D721Med (cell line): ENCODE data around the gene TRIL.

Source experiments
- DNase-seq: peaks from one replicate; pipeline ENCODE4 v3.0.0; 2011; ENCODE audit warnings: low spot score; ENCODE audit not compliant: insufficient read length
- FAIRE-seq: peaks from 2 replicates; lab custom pipeline; 2011; peaks lifted over from hg19 to GRCh38; lab: Jason Lieb, UNC
- TF ChIP-seq, protein P1 (sequence below): IDR thresholded peaks from 2 replicates; pipeline ENCODE4 v1.5.1; 2012; ENCODE audit warnings: mild to moderate bottlenecking, control low read depth; ENCODE audit not compliant: insufficient read depth; ENCODE audit errors: missing control alignments

The TRIL gene

DNA sequence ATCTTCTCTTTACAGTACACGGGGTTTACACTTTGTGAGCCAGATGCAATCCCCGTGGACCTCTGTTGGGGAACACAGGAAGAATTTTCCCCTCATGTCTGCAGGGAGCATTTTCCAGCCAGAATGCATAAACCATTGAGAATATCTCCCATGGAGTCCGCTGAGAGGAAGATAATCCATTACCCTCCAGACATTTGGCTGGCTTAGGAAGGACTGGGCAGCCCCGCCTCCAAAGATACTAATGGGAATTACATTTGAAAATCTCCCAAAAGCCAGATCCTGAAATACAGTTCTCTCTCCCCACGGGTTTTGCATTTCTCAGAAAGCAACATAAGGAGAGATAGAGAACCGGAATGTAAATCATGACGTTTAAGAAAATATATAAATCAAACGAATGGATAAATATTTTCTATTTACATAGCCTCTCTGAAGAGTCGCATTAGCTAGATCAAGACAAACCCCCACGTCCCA, 53.5 kb downstream of the TRIL start:
- DNase-seq (no peak), FAIRE-seq (no peak)
- TF ChIP-seq, protein P1, sequence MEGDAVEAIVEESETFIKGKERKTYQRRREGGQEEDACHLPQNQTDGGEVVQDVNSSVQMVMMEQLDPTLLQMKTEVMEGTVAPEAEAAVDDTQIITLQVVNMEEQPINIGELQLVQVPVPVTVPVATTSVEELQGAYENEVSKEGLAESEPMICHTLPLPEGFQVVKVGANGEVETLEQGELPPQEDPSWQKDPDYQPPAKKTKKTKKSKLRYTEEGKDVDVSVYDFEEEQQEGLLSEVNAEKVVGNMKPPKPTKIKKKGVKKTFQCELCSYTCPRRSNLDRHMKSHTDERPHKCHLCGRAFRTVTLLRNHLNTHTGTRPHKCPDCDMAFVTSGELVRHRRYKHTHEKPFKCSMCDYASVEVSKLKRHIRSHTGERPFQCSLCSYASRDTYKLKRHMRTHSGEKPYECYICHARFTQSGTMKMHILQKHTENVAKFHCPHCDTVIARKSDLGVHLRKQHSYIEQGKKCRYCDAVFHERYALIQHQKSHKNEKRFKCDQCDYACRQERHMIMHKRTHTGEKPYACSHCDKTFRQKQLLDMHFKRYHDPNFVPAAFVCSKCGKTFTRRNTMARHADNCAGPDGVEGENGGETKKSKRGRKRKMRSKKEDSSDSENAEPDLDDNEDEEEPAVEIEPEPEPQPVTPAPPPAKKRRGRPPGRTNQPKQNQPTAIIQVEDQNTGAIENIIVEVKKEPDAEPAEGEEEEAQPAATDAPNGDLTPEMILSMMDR, result no peak

DNA sequence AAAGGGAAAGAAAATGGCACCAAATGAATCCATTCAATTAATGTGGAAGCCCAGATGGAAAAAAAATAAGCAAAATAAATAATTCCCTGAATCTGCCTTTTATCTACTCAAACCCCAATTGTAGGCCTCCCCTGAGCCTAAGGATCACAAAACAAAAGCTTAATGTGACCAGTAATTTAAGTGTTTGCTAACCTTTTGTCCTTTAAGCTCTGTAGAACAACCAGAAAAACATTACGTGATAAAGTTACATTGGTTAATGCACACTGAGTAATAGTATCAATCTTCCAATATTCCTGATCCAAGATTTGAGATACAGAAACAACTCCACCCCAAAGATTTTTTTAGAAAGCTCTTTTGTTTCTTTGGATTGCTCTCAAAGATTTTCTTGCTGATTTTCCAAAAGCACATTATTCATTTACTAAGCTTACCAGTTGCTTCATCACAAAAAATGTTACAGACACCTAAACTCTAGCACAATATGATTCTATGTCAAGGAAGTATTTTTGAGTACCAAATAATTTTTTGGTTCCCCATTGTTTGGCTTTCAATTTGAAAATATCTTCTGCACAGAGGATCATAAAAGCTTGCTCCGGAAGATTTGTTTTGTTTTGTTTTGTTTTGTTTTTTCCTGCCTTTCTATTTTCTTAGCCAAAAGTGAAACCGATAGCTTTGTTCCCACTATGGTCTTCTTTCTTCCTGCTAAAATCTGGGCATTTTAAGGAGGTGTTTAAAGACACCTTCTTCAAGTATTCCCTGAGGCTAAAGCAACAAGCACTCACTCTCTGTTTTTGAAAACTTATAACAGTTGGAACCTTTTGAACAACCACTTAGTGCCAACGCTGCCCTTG, 54.2 kb downstream of the TRIL start:
- FAIRE-seq (no peak), DNase-seq (no peak)
- TF ChIP-seq, protein P1, result no peak
